OCI-M2 (cell line): ENCODE measurements around the gene C16orf89.

Experiments used
- DNase-seq: peaks from one replicate; lab custom pipeline; 2025; ENCODE audit not compliant: unreplicated experiment; lab: John Stamatoyannopoulos, UW

Gene C16orf89

DNA sequence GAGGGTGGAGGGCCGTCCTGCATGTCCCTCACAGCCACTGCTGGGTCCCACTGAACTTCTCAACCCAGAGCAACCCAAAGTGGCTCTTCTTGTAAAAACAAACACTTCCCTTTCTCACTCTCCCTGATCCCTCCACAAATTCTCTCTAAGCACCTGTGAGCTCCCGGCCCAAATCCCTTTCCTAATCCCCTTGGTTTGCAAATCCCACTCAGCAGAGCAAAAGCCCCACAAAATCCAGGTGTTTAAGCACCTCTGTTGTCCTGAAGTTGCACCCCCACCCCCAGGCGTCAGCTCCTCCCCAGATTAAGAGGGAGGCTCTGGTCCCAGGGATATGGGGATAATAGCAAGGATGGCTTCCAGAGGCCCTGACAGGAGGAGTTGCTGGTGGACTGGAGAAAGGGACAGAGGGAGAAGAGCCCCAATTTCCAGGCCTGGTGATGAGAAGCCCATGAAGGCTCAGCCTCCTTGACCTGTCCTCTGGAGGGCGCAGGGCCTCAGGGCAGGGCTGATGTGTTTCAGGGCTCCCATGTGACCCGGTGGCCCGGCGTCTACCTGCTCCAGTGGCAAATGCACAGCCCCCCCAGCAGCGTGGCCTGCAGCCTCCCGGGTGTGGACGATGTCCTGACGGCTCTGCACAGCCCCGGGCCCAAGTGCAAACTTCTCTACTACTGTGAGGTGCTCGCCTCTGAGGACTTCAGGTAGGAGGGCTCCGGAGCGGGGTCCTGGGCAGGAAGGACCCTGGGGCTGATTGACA, 55.0 kb downstream of the C16orf89 start:
- no peak for DNase-seq

DNA sequence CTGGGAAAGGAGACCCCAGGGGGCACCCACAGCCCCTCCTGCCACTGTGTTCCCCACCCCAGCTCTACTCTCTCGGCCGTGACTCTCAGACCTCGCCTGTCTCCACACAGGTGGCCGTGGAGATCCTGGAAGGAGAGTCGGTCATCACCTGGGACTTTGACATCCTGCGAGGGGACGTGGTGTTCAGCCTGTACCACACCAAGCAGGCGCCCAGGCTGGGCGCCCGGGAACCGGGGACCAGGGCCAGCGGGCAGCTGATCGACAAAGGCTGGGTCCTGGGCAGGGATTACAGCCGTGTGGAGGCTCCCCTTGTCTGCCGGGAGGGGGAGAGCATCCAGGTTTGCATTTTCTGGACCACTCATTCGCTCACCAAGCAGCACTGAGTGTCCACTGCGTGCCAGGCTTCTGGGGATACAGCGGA, 57.4 kb downstream of the C16orf89 start:
- no peak for DNase-seq

- no peak for DNase-seq
Measured at GRCh38 chr16:5007256-5007655, 58.5 kb downstream of the C16orf89 start.

DNA sequence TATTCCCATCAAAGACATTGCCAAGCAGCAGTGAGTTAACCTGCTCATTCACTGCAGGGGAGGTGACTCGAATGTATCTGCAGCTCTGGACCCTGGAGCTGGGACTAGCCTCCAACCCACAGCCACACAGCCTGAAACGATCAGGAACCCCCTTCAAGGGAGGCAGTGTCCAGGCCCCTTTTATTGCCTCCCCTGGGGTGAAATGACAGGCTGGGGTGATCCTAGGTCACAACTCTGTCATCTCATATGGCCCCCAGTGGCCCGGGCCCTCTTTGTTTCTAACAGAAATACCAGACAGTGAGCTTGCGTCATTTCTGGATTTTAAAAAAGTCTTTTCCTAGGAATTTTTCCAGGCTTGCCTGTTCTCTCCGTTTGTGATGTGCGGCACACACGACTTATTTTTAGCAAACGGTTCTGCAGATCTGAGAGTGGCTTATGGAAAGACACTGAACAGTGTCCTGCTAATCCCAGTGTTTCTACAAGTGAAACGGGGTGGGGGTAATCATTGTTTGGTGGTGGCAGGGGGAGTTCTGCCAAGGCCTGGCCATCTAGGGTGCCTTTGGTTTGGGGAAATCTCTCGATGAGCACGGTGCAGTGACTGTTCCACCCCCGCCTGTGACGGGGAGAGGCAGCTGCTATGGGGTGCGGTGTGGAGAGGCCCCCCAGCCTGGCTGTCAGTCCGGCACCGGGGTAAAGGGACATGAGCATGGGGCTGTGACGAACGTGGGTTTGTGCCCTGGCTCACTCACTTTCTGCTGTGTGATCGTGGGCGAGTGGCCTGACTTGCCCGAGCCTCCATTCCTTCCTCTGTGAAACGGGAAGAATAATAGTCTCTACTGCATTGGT, 59.2 kb downstream of the C16orf89 start:
- DNase-seq = no peak

DNA sequence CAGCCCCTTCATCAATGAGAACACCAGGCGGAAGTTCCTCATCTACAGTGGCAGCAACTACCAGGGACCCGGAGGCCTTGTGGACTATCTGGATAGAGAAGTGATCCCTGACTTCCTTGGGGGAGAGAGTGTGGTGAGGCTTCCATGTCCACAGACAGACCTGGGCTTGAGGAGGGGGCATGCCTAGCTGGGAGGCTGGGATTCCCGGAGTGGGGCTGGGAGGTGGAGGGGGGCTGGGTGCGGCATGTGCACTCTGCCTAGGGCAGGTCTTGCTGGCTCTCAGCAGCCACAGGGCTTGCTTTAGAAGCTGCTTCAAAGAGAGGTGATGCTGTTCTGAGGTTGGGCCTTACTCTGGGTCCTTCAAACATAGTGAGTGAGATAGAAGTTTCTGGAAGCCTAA, 59.8 kb downstream of the C16orf89 start:
- DNase-seq = no peak

- no peak for DNase-seq
Measured at GRCh38 chr16:5004311-5004710, 61.4 kb downstream of the C16orf89 start.

DNA sequence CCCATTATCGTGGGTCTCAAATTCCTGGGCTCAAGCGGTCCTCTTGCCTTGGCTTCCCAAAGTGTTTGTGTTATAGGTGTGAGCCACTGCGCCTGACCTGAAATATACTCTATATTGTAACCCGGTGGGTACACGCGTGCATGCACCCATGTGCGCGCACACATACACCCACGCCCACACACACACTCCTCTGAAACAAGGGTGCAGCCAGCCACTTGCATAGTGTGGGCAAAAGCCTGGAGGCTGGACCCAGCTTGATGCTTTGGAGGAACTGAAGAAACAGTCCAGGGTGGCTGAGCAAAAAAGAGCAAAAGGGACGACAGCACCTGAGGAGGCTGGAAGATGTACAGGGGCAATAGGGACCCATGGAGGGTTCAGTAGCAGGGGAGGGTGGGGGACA, 61.9 kb downstream of the C16orf89 start:
- DNase-seq = no peak

GRCh38 chr16:5003211-5003610, 62.5 kb downstream of the C16orf89 start:
- DNase-seq = no peak

- DNase-seq = no peak
Measured at GRCh38 chr16:5002699-5003143, 63.0 kb downstream of the C16orf89 start.

DNA sequence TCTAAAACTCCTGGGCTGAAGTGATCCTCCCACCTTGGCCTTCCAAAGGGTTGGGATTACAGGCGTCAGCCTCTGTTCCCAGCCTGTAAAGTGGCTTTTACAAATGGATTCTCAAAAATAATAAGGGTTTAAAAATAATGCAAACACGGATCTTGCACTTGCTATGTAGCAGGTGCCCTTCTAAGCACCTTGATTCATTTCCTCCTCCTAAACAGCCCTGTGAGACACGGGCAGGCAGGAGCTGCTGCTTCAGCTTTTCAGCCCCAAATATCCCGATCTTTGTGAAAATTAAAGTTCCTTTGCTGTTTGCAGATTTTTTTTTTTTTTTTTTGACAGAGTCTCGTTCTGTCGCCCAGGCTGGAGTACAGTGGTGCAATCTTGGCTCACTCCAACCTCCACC, 63.8 kb downstream of the C16orf89 start:
- no peak for DNase-seq

DNA sequence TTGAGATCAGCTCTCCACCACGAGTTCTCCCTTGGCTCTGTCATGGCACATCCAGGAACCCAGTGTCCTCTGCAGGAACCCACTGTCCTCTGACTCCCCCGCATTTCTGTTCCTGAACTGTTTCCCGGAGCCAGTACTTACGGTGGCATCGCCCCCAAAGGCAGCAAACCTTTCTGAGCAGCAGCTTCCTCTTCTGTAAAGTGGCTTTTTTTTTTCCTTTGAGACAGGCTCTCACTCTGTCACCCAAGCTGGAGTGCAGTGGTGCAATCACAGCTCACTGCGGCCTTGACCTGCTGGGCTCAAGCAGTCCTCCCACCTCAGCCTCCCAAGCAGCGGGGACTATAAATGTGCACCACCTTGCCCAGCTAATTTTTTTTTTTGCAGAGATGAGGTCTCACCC, 64.2 kb downstream of the C16orf89 start:
- no peak for DNase-seq

- no peak for DNase-seq
Measured at GRCh38 chr16:5000573-5001001, 65.2 kb downstream of the C16orf89 start.

- no peak for DNase-seq
Measured at GRCh38 chr16:4994719-4995434, 70.9 kb downstream of the C16orf89 start.
